Thyroid gland (tissue), 4 donors: ENCODE data around the gene LDB2.

ENCODE experiments used
- CTCF ChIP-seq, 6 experiments: fragments of 200-600 bp in 3 of 6; fragments of 450-650 bp in 3 of 6; sonication (generic) in 3 of 6; IDR thresholded peaks; one replicate each; pipeline ENCODE4 v1.5.1; 2016 to 2019; ENCODE audit warnings: antibody characterized with exemption in 6 of 6, mild to moderate bottlenecking in 2 of 6, inconsistent platforms in 1 of 6, moderate library complexity in 1 of 6
- POLR2A ChIP-seq, 2 donors: fragments of 450-650 bp; IDR thresholded peaks; one replicate each; pipeline ENCODE4 v1.6.1; 2017; ENCODE audit warnings: antibody characterized with exemption in 2 of 2, mild to moderate bottlenecking in 2 of 2, moderate library complexity in 1 of 2

GRCh38 chr4:16684935-16685334 lies 213.5 kb downstream of the LDB2 start:
- TF ChIP-seq POLR2A (IDR thresholded peaks at IDR 0.05) (no peak), CTCF (IDR thresholded peaks at IDR 0.05) (no peak)
